Mammary epithelial cell (primary cell): ENCODE measurements around the gene UPK1B.

Experiments used
- CTCF ChIP-seq, 2 donors: IDR thresholded peaks in 1 of 2; conservative IDR thresholded peaks in 1 of 2; 2 replicates each; pipeline ENCODE4 v1.5.1; 2011 to 2012; ENCODE audit warnings: inconsistent platforms in 2 of 2, low read length in 2 of 2, mild to moderate bottlenecking in 2 of 2, control low read depth in 1 of 2, low read depth in 1 of 2; ENCODE audit not compliant: insufficient read depth in 1 of 2; ENCODE audit errors: extremely low read depth in 1 of 2
- EZH2 ChIP-seq: IDR thresholded peaks from 2 replicates; pipeline ENCODE4 v1.6.1; 2012; ENCODE audit warnings: low read length, inconsistent platforms, borderline replicate concordance

- TF ChIP-seq CTCF (conservative IDR thresholded peaks at IDR 0.05 in 1 of 2, IDR thresholded peaks at IDR 0.05 in 1 of 2; ENCODE audit: extremely low read depth in 1 of 2, insufficient read depth in 1 of 2, low read depth in 1 of 2, low read length in 2 of 2) = no peak
- no peak for TF ChIP-seq EZH2
These were observed 12.6 kb upstream of the UPK1B start for GRCh38 chr3:119160815-119161214.
